NCI-H2029 (cell line): ENCODE measurements around the gene ARIH1.
"Not testable (repeated sequence)": the region's sequence is repeated elsewhere in the genome, so short reads cannot be mapped to it uniquely, and the experiment has no call there.

Experiments used
- DNase-seq: peaks from one replicate; lab custom pipeline; 2025; lab: John Stamatoyannopoulos, UW

Gene ARIH1

GRCh38 chr15:72608084-72608483 lies 134.0 kb downstream of the ARIH1 start:
- DNase-seq, result not testable (repeated sequence)

- no peak for DNase-seq
These were observed 135.7 kb downstream of the ARIH1 start for GRCh38 chr15:72609862-72610261.

GRCh38 chr15:72612324-72612723 lies 138.2 kb downstream of the ARIH1 start:
- not testable (repeated sequence) for DNase-seq

- DNase-seq, result peak; percentile 60
These were observed 140.8 kb downstream of the ARIH1 start for GRCh38 chr15:72614810-72615532.

- DNase-seq, result peak; percentile 68
These were observed 141.6 kb downstream of the ARIH1 start for GRCh38 chr15:72615533-72616233.

- DNase-seq, result no peak
These were observed 142.5 kb downstream of the ARIH1 start for GRCh38 chr15:72616491-72617210.

GRCh38 chr15:72623854-72624253 lies 149.7 kb downstream of the ARIH1 start:
- not testable (repeated sequence) for DNase-seq

- DNase-seq, result not testable (repeated sequence)
These were observed 152.0 kb downstream of the ARIH1 start for GRCh38 chr15:72626153-72626552.

- DNase-seq, result not testable (repeated sequence)
These were observed 154.3 kb downstream of the ARIH1 start for GRCh38 chr15:72628249-72629067.

- not testable (repeated sequence) for DNase-seq
These were observed 155.0 kb downstream of the ARIH1 start for GRCh38 chr15:72629068-72629570.

- not testable (repeated sequence) for DNase-seq
These were observed 162.6 kb downstream of the ARIH1 start for GRCh38 chr15:72636519-72637282.

- not testable (repeated sequence) for DNase-seq
These were observed 165.8 kb downstream of the ARIH1 start for GRCh38 chr15:72639759-72640483.

- DNase-seq, result not testable (repeated sequence)
These were observed 168.1 kb downstream of the ARIH1 start for GRCh38 chr15:72642271-72642670.

- DNase-seq, result not testable (repeated sequence)
These were observed 174.6 kb downstream of the ARIH1 start for GRCh38 chr15:72648631-72649253.
